Measurements from ENCODE around the gene CRYBG1.
"Not testable (repeated sequence)": the region's sequence is repeated elsewhere in the genome, so short reads cannot be mapped to it uniquely, and the experiment has no call there.

The CRYBG1 gene

GRCh38 chr6:106528521-106528920 lies 168.0 kb downstream of the CRYBG1 start:
- no peak for DNase-seq

DNA sequence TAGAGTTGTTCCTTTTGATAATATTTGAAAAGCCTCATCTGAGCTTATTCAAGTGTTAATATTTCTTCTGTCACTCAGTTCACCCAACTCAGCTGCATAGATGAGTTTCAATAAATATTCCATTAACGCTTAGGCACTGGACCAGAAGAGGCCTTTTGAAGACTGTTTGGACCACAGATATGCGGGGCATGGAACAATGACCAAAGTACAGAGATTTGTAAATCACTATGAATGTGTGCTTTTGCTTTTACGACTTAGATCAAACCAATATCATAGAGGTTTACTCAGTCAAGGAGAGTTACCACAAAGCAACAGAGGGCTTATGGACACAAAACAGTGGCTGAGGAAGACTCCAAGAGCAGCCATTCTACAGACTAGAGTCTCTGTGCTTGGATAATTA lies 168.9 kb downstream of the CRYBG1 start:
- DNase-seq: peak; percentile 34

GRCh38 chr6:106530026-106530425 lies 169.5 kb downstream of the CRYBG1 start:
- peak; percentile 34 for DNase-seq

- peak; percentile 94 for DNase-seq
Observed at GRCh38 chr6:106530502-106530901, 170.0 kb downstream of the CRYBG1 start.

DNA sequence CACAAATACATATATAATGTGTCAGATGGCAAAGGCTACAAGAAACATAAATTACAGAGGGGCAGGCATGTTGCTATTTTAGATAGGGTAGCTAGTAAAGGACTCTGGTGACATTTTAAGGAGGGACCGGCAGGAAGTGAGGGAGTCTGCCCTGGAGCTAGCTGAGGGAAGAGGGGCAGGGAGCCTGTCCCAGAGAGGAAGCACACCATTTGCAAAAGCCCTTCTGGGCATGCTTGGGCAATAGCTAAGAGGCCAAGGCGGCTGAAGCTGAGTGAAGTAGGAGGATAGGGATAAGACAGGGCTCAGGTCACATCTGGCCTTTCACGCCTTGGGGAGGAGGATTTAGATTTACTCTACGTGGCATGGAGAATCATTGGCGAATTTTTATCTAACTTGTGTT lies 172.5 kb downstream of the CRYBG1 start:
- no peak for DNase-seq

- no peak for DNase-seq
Observed at GRCh38 chr6:106534004-106534403, 173.5 kb downstream of the CRYBG1 start.

DNA sequence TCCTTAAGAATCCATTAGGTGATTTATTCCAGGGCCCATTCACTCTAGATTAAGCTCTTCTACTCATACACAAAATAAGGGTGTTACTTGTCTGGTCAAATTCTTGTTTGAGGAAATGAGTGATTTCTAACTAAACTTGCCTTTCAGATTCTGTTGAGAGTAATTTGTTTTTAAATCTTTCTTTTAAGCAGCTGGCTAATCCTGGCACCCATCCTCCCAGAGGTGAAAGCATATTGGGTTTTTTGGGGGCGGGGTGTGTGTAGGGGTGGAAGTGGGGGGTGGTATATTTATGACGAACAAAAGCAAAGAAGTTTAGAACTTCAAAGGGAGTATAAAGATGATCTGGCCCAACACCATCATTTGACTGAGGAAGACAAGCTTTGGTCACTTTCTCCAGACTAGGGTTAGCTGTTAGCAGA lies 174.1 kb downstream of the CRYBG1 start:
- no peak for DNase-seq

- no peak for DNase-seq
Observed at GRCh38 chr6:106535012-106535411, 174.5 kb downstream of the CRYBG1 start.

GRCh38 chr6:106536357-106536756 lies 175.8 kb downstream of the CRYBG1 start:
- DNase-seq: no peak

DNA sequence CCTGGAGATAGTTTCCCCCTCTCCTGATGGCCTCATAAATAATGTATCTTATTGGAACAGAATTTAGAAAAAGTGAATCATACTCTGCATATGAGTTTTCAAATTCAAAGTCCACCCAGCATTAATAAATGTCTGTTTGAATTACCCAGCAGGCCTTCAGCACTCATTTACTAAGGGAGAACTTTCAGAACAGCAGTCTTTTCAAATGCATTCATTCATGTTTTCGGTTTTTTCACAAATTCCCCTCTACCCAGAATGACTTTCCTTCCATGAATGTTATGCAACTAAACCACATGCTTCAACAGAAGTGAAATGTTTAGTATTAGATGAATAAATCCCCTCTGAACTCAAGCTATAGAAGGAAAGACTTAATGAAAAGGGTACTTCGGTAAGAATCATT lies 176.3 kb downstream of the CRYBG1 start:
- peak; percentile 38 for DNase-seq

- no peak for DNase-seq
Observed at GRCh38 chr6:106537662-106538061, 177.1 kb downstream of the CRYBG1 start.

- no peak for DNase-seq
Observed at GRCh38 chr6:106538145-106538544, 177.6 kb downstream of the CRYBG1 start.

DNA sequence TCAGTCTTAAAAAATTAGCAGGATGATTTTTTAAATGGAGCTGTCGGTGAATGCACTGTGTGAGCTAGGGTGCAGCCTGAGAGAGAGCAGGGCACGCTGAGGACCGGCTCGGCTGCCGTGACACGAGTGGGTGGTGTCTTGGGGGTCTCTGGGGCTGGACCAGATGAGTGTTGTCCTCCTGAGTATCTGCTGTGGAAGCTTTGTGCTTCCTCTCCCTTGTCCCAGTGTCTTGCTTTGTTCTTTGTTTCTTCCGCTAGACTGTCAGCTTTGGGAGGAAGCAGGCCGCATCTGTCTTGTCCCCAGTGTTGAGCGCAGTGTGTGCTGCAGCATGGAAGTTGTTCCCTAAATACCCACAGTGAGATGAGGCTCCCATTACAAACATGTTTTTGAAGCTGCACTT lies 179.4 kb downstream of the CRYBG1 start:
- DNase-seq: no peak

GRCh38 chr6:106540432-106540831 lies 179.9 kb downstream of the CRYBG1 start:
- DNase-seq: no peak

DNA sequence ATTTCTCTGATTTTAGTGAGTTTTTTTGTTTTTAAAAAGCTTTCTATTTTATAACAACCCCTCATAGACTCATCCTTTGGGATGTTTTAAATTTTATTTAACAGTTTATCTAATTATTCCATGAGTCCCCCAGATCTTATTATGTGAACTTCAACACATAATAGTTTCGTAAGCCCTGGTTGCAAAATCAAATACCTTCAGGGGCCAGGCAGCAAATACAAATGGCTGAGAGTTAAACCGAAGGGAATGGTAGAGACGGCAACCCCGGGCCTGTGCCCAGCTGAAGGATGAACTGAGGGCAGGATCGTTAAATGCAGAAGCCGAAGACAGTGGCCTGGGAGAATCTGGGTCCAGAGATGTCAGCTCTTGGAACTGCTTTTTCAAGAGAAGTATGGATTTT lies 180.4 kb downstream of the CRYBG1 start:
- DNase-seq: no peak

DNA sequence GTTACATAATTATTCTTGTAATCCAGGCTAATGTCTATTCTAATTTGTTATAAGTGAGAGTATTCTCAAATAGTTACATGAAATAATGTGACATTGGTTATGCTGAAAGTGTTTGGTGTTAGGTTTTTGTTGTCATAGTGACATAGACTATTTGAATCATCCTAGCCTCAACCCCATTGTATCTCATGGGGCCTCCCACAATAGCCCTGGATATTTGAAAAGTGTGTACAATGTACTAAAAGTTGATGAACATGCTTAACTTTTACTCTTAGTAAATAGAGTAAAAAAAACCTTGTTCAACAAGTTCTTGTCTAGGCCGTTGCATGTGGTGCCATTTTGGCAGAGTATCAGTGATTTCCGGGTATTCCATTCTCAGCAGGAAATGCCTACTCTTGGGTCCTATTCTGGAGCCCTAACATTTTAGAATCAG lies 185.8 kb downstream of the CRYBG1 start:
- peak; percentile 59 for DNase-seq

DNA sequence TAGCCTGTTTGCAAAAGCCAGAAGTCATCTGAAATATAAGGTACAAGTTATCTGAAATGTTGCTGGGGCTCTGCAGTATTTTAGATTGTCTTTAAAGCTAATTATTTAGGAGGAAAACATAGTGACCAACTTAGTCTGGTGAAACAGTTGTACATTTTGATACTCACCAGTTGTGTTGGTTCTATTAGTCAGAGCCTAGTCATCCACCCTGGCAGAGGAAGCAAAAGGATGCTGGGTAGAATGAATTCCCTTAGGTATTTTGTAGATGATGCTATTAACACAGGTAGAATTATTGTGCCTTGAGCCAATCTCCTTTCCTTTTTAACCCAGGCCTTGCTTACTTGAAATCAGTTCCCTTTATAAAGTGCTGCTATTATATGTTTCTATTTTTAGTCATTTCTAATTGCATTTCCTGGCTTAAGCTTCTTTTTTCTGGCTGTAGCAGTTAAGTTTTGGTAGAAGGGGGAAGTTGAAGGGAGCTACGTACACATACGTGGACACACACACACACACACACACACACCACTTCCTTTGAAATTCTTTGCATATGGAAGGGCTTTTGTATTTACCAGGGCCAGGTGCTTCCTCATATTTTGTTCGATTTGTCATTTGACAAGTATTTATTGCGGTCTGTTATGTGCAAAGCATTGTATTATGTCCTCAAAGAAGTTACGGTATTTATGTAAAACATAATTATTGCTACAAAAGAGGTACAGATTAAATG lies 186.3 kb downstream of the CRYBG1 start:
- DNase-seq: peak; percentile 86

DNA sequence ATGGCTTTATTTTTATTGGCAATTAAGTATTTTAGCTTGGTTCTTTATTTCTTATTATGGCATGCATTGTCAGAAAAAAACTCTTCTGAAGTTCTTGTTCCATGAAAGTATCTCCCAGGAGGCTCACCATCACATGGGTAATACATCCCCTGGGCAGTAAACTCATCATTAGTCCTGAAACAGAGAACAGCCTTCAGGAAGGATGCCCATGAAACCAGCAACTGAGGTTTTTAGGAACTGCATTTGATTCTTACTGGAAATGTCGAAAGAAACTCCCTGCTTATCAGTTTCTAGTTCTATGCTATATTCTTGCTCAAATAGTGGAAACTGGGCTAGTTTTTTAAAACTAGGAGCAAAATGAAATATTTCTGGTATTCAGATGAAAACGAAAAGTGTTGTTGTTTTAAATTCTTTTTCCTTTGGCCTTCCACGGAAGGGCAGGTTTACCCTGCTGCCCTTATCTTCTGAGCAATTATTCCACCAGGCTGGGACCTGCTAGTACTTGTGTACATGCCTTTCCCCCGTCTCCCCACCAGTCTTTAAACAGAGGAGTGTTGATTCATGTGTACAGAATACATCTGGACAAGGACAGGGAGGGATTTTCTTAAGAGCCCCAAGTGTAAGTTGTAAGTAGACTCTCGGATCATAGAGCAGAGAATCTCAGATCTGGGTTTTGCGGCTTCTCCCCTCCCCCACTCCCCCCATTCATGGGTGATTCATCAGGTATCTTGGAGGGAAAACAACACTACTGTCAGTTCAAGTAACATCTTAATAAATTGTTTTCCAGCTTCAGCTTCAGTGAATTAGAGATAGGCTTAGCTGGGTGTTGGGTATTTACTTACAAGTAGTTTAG lies 187.3 kb downstream of the CRYBG1 start:
- DNase-seq: peak; percentile 86

- DNase-seq: not testable (repeated sequence)
Observed at GRCh38 chr6:106548926-106549455, 188.5 kb downstream of the CRYBG1 start.

- no peak for DNase-seq
Observed at GRCh38 chr6:106549521-106549920, 189.0 kb downstream of the CRYBG1 start.

DNA sequence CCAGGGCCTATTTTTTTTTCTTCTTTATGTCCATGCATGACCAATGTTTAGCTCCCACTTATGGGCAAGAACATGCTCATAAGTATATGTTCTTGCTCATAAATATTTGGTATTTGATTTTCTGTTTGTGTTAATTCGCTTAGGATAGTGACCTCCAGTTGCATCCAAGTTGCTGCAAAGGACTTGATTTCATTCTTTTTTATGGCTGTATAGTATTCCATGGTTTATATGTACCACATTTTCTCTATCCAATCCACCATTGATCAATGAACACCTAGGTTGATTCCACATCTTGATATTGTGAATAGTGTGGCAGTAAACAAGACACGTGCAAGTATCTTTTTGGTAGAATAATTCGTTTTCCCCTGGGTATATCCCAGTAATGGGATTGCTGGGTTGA lies 190.6 kb downstream of the CRYBG1 start:
- no peak for DNase-seq

DNA sequence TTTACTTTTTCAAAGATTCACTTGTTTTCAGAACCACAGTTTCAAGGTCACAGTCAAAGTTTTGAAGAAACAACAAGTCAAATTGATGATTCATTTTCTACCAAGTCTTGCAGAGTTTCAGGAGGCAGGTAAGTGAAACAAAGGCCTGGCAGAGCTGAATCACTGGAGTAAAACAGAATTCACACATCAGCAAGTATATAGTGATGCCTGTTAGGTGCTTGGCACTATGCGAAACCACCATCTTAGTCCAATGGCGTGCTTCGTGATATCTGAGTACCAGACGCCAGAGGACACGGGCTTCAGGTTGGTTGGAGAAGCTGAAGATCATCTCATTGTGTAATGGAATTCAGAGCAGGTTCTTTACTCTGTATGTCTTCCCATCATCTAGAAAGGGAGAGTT lies 192.9 kb downstream of the CRYBG1 start:
- no peak for DNase-seq

- DNase-seq: no peak
Observed at GRCh38 chr6:106555767-106556166, 195.2 kb downstream of the CRYBG1 start.

GRCh38 chr6:106556368-106556960 lies 195.9 kb downstream of the CRYBG1 start:
- DNase-seq: peak; percentile 45

All from fibroblast of skin of right quadriceps (primary cell).